T-cell (primary cell): ENCODE data around the gene CDK17. TPM values are rescaled to one million over a fixed set of nuclear protein-coding genes. Genes with fewer than 3 reads are reported as not detected.

ENCODE experiments used
- ATAC-seq, 4 experiments: fragments of 200-7000 bp in 3 of 4; fragments of 150-1000 bp in 1 of 4; cut with Tn5 transposase; replicated peaks in 1 of 4; 1 replicate in 3 of 4; 2 replicates in 1 of 4; pipeline ENCODE4 v1.10.0; 2021; ENCODE audit warnings: moderate library complexity in 3 of 4, mild to moderate bottlenecking in 2 of 4, moderate number of reproducible peaks in 1 of 4
- CTCF ChIA-PET, 2 donors: fragments of 300-600 bp; sonication (Branson Sonifier 250); formaldehyde crosslinking; loops; one replicate each; lab custom pipeline; 2022; ENCODE audit warnings: antibody characterized with exemption in 2 of 2; lab: Charles Lee
- POLR2A ChIA-PET, 2 donors: fragments of 300-600 bp; sonication (Branson Sonifier 250); formaldehyde crosslinking; loops; one replicate each; lab custom pipeline; 2022; ENCODE audit warnings: antibody characterized with exemption in 2 of 2; lab: Charles Lee
- DNase-seq, 35 experiments: peaks; one replicate each; pipeline versions ENCODE4 v3.0.0 to v3.0.0-alpha.2; 2013 to 2023
- H3K27ac ChIP-seq: one replicate; pipeline ENCODE4 v1.5.1; 2013; ENCODE audit warnings: low read length
- H3K27me3 ChIP-seq, 2 experiments: replicated peaks in 1 of 2; 1 replicate in 1 of 2; 2 replicates in 1 of 2; pipeline versions ENCODE4 v1.6.1 to v1.7.0; 2013; ENCODE audit warnings: low read length in 1 of 2, mixed read lengths in 1 of 2; ENCODE audit not compliant: control insufficient read depth in 2 of 2, insufficient read depth in 2 of 2; ENCODE audit errors: extremely low read depth in 1 of 2
- H3K36me3 ChIP-seq, 2 donors: 1 replicate in 1 of 2; 2 replicates in 1 of 2; pipeline versions ENCODE4 v1.6.1 to v1.7.0; 2013; ENCODE audit warnings: low read length in 1 of 2; ENCODE audit not compliant: control insufficient read depth in 2 of 2, insufficient read depth in 1 of 2; ENCODE audit errors: extremely low read depth in 1 of 2
- H3K4me1 ChIP-seq, 2 experiments: 1 replicate in 1 of 2; 2 replicates in 1 of 2; pipeline versions ENCODE4 v1.6.1 to v1.7.0; 2013; ENCODE audit warnings: low read length in 2 of 2, mixed read lengths in 1 of 2; ENCODE audit not compliant: insufficient read depth in 2 of 2, control insufficient read depth in 1 of 2; ENCODE audit errors: extremely low read depth in 1 of 2
- H3K4me3 ChIP-seq, 2 donors: 1 replicate in 1 of 2; 2 replicates in 1 of 2; pipeline versions ENCODE4 v1.5.1 to v1.7.0; 2013; ENCODE audit warnings: mild to moderate bottlenecking in 2 of 2, low read length in 1 of 2, moderate library complexity in 1 of 2; ENCODE audit not compliant: control insufficient read depth in 1 of 2; ENCODE audit errors: extremely low read depth in 1 of 2
- H3K9me3 ChIP-seq: 2 replicates; pipeline ENCODE4 v1.7.0; 2013
- H3K27ac Mint-ChIP-seq, 2 donors: one replicate each; pipeline ENCODE4 v1.8.0; 2020 to 2021; ENCODE audit warnings: mild to moderate bottlenecking in 2 of 2, mixed read lengths in 2 of 2
- H3K27me3 Mint-ChIP-seq, 2 donors: one replicate each; pipeline ENCODE4 v1.8.0; 2021 to 2022; ENCODE audit warnings: mixed read lengths in 2 of 2
- H3K36me3 Mint-ChIP-seq: one replicate; pipeline ENCODE4 v1.8.0; 2021; ENCODE audit warnings: mixed read lengths
- H3K4me1 Mint-ChIP-seq, 3 donors: one replicate each; pipeline ENCODE4 v1.8.0; 2020 to 2022; ENCODE audit warnings: mixed read lengths in 3 of 3, mild to moderate bottlenecking in 1 of 3
- H3K4me3 Mint-ChIP-seq, 3 donors: one replicate each; pipeline ENCODE4 v1.8.0; 2020 to 2022; ENCODE audit warnings: mild to moderate bottlenecking in 3 of 3, mixed read lengths in 3 of 3, moderate library complexity in 3 of 3
- H3K9me3 Mint-ChIP-seq, 3 donors: one replicate each; pipeline ENCODE4 v1.8.0; 2020 to 2022; ENCODE audit warnings: mixed read lengths in 3 of 3
- WGBS: methylation state at CpG from one replicate; pipeline ENCODE4 v1.1.5; 2013; ENCODE audit warnings: missing lambda C conversion rate; ENCODE audit not compliant: insufficient coverage; 5-methylcytosine and 5-hydroxymethylcytosine counted together
- total RNA-seq, 35 experiments: library from RNA in 6 of 35; stranded (reverse) in 6 of 35; fragments of 120-200 nt in 1 of 35; gene quantifications; one replicate each; pipeline versions ENCODE4 v1.2.1 to v1.2.4 and lab custom pipeline; 2013 to 2026

Gene CDK17
- total RNA-seq, 5 donors from 2014 or later (not counting 1 experiment from before 2014, with no cell fraction given): 56.4 to 114 (median 72.2) TPM

GRCh38 chr12:96241431-96241830 is 158.8 kb downstream of the CDK17 start:
- 67% methylated on average over 1 of the region's 4 CpGs for WGBS
- Mint-ChIP-seq H3K9me3 (no peaks in the 10 kb centered on the region), H3K4me1 (peaks cover 64 to 78% (median 75%) of the 10 kb centered on the region in 3 donors), H3K36me3 (peaks cover 26% of the 10 kb centered on the region), H3K4me3 (peak overlapping the region; percentile 53 to 69 (median 54)), H3K27ac (peak overlapping the region; percentile 81 to 91), H3K27me3 (no peaks in the 10 kb centered on the region)
- Histone ChIP-seq H3K36me3 (peaks cover 7 to 9% of the 10 kb centered on the region in 2 donors), H3K27ac (peak overlapping the region; percentile 99), H3K4me3 (peak overlapping the region; percentile 44 to 45), H3K9me3 (no peaks in the 10 kb centered on the region), H3K27me3 (no peaks in the 10 kb centered on the region), H3K4me1 (peaks cover 35 to 66% of the 10 kb centered on the region in 2 experiments)
- ChIA-PET POLR2A (interaction anchor here in 1 of 2 donors (0.5 to 3.2 kb wide), 5 partner anchors 9 to 204 kb away, joined by 3 to 22 read pairs (median 4); partner anchors contain the start of gene CDK17), CTCF (interaction anchor here in 1 of 2 donors (1.2 kb wide), 1 partner anchor 160 kb away, joined by 5 read pairs; no protein-coding TSS in a partner anchor)
- DNase-seq: no peak
- peak in 1 of 4 experiments; percentile 3 for ATAC-seq

GRCh38 chr12:96240656-96241055 is 159.6 kb downstream of the CDK17 start:
- H3K9me3 Mint-ChIP-seq: no peaks in the 10 kb centered on the region
- Histone ChIP-seq H3K27me3 (no peaks in the 10 kb centered on the region), H3K36me3 (peaks cover 3 to 5% of the 10 kb centered on the region in 2 donors), H3K4me3 (no peak overlapping the region), H3K9me3 (no peaks in the 10 kb centered on the region), H3K4me1 (peaks cover 35 to 74% of the 10 kb centered on the region in 2 experiments), H3K27ac (peak overlapping the region; percentile 99)
- CTCF ChIA-PET: interaction anchor here (0.6 to 1.2 kb wide), 2 partner anchors 25 to 203 kb away, joined by 3 read pairs; no protein-coding TSS in a partner anchor
- ATAC-seq (no peak), DNase-seq (no peak)
- H3K36me3 Mint-ChIP-seq: peaks cover 30% of the 10 kb centered on the region
- peak overlapping the region in 1 of 3 donors; percentile 35 for H3K4me3 Mint-ChIP-seq
- H3K27me3 Mint-ChIP-seq: no peaks in the 10 kb centered on the region
- POLR2A ChIA-PET: interaction anchor here in 1 of 2 donors (3.2 kb wide), 1 partner anchor 159 kb away, joined by 22 read pairs; the partner anchor contains the start of gene CDK17
- 83% methylated on average over 11 of the region's 11 CpGs for WGBS
- peaks cover 72 to 85% (median 81%) of the 10 kb centered on the region in 3 donors for H3K4me1 Mint-ChIP-seq
- H3K27ac Mint-ChIP-seq: peak overlapping the region; percentile 72 to 80

GRCh38 chr12:96239711-96240635 is 160.3 kb downstream of the CDK17 start:
- Mint-ChIP-seq H3K4me3 (peak overlapping the region in 1 of 3 donors; percentile 35), H3K4me1 (peaks cover 79 to 87% (median 83%) of the 10 kb centered on the region in 3 donors), H3K27ac (peak overlapping the region; percentile 72 to 80), H3K9me3 (no peaks in the 10 kb centered on the region), H3K27me3 (no peaks in the 10 kb centered on the region), H3K36me3 (peaks cover 37% of the 10 kb centered on the region)
- Histone ChIP-seq H3K27ac (peak overlapping the region; percentile 99), H3K27me3 (no peaks in the 10 kb centered on the region), H3K4me3 (no peak overlapping the region), H3K9me3 (no peaks in the 10 kb centered on the region), H3K36me3 (peaks cover under 1 to 5% of the 10 kb centered on the region in 2 donors), H3K4me1 (peaks cover 39 to 81% of the 10 kb centered on the region in 2 experiments)
- ATAC-seq: no peak
- ChIA-PET CTCF (interaction anchor here (0.6 to 1.6 kb wide), 3 partner anchors 24 to 203 kb away, joined by 3 to 6 read pairs (median 3); no protein-coding TSS in a partner anchor), POLR2A (interaction anchor here in 1 of 2 donors (3.2 kb wide), 1 partner anchor 160 kb away, joined by 22 read pairs; the partner anchor contains the start of gene CDK17)
- WGBS: 95% methylated on average over 7 of the region's 18 CpGs
- DNase-seq: no peak

- no peaks in the 10 kb centered on the region for H3K9me3 Mint-ChIP-seq
- Histone ChIP-seq H3K36me3 (peaks cover 0 to 5% of the 10 kb centered on the region in 2 donors), H3K4me3 (no peak overlapping the region), H3K27ac (peak overlapping the region; percentile 48), H3K9me3 (no peaks in the 10 kb centered on the region), H3K4me1 (peaks cover 39 to 85% of the 10 kb centered on the region in 2 experiments), H3K27me3 (no peaks in the 10 kb centered on the region)
- peaks cover 87 to 96% (median 88%) of the 10 kb centered on the region in 3 donors for H3K4me1 Mint-ChIP-seq
- H3K4me3 Mint-ChIP-seq: peak overlapping the region in 1 of 3 donors; percentile 54
- DNase-seq (no peak), ATAC-seq (no peak)
- no peaks in the 10 kb centered on the region for H3K27me3 Mint-ChIP-seq
- CTCF ChIA-PET: interaction anchor here (0.6 to 1.6 kb wide), 2 partner anchors 23 to 152 kb away, joined by 5 to 6 read pairs; no protein-coding TSS in a partner anchor
- POLR2A ChIA-PET: interaction anchor here in 1 of 2 donors (0.6 kb wide), 1 partner anchor 280 kb away, joined by 3 read pairs; no protein-coding TSS in a partner anchor
- peaks cover 40% of the 10 kb centered on the region for H3K36me3 Mint-ChIP-seq
- 89% methylated on average over 7 of the region's 13 CpGs for WGBS
- H3K27ac Mint-ChIP-seq: peak overlapping the region; percentile 79 to 83
These were observed 161.7 kb downstream of the CDK17 start for GRCh38 chr12:96238336-96239047.

- H3K4me1 Mint-ChIP-seq: peaks cover 78 to 91% (median 80%) of the 10 kb centered on the region in 3 donors
- WGBS: 4% methylated on average over 6 of the region's 9 CpGs
- peak overlapping the region; percentile 79 to 83 for H3K27ac Mint-ChIP-seq
- H3K27me3 Mint-ChIP-seq: no peaks in the 10 kb centered on the region
- H3K9me3 Mint-ChIP-seq: no peaks in the 10 kb centered on the region
- ATAC-seq: peak in 3 of 4 experiments; percentile 42 to 48 (median 47)
- Histone ChIP-seq H3K27me3 (no peaks in the 10 kb centered on the region), H3K4me3 (no peak overlapping the region), H3K27ac (peak overlapping the region; percentile 48), H3K9me3 (no peaks in the 10 kb centered on the region), H3K4me1 (peaks cover 39 to 77% of the 10 kb centered on the region in 2 experiments), H3K36me3 (peaks cover 0 to 5% of the 10 kb centered on the region in 2 donors)
- peak in 33 of 35 experiments; percentile 20 to 74 (median 44) for DNase-seq
- ChIA-PET CTCF (interaction anchor here (0.5 to 0.8 kb wide), 5 partner anchors 153 to 288 kb away, joined by 3 to 5 read pairs (median 4); no protein-coding TSS in a partner anchor), POLR2A (interaction anchor here in 1 of 2 donors (0.6 kb wide), 1 partner anchor 281 kb away, joined by 3 read pairs; no protein-coding TSS in a partner anchor)
- H3K4me3 Mint-ChIP-seq: peak overlapping the region; percentile 21 to 54 (median 40)
- H3K36me3 Mint-ChIP-seq: peaks cover 41% of the 10 kb centered on the region
These were observed 162.7 kb downstream of the CDK17 start for GRCh38 chr12:96237465-96238077.
